ENCODE results near the gene DISC1.

Gene DISC1

DNA sequence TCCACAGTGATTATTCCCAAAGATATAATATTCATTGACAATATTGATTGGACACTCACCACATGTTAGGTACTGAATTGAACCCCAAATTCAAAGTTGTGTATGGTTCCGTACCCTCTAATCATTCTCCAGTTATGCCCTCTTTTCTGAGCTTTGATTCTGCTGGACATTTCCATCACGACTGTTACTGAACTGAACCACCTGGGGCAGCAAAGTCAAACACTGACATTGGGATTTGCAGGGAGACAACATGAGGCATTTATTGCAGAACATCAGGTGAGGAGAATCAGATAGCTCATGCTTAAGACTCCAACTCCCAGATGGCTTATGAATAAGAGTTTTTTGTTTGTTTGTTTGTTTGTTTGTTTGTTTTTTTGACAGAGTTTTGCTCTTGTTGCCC lies 420.9 kb downstream of the DISC1 start:
- no peak for TF ChIP-seq ZBTB7A (IDR thresholded peaks at IDR 0.05; ENCODE audit: low read depth)
- no peak for TF ChIP-seq EGR1 (IDR thresholded peaks at IDR 0.05)
- TF ChIP-seq RAD21 (IDR thresholded peaks at IDR 0.05; ENCODE audit: low read depth), result no peak; the same call in 1 of the 2 replicates

DNA sequence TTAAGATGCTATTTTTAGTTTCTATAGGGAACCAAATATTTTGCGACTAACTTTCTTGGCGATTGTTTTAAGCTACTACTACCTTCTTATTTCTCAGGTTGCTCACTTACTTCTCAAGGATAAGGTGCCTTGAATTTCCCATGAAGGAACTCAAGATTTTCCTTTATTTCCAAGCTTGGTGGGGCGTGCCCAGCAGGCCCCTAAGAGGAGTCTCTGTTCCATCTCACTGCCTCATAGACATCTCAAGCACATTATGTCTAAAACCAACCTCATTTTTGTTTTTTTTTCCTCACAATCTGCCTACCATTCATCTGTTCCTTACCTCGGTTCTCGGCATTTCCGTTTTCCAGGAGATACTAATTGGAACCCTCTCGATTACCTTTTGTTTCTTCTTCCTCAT lies 421.9 kb downstream of the DISC1 start:
- no peak for TF ChIP-seq EGR1 (IDR thresholded peaks at IDR 0.05)
- TF ChIP-seq TAF1 (IDR thresholded peaks at IDR 0.05; ENCODE audit: low read depth), result no peak
- no peak for TF ChIP-seq NFIC (IDR thresholded peaks at IDR 0.05)
- TF ChIP-seq RAD21 (IDR thresholded peaks at IDR 0.05; ENCODE audit: low read depth), result no peak
- TF ChIP-seq CEBPB (IDR thresholded peaks at IDR 0.05), result no peak
- TF ChIP-seq TCF12 (IDR thresholded peaks at IDR 0.05; ENCODE audit: low read depth), result no peak
- no peak for TF ChIP-seq ZBTB7A (IDR thresholded peaks at IDR 0.05; ENCODE audit: low read depth)
- no peak for TF ChIP-seq CREB1 (IDR thresholded peaks at IDR 0.05; ENCODE audit: low read depth)
- TF ChIP-seq, protein P1, sequence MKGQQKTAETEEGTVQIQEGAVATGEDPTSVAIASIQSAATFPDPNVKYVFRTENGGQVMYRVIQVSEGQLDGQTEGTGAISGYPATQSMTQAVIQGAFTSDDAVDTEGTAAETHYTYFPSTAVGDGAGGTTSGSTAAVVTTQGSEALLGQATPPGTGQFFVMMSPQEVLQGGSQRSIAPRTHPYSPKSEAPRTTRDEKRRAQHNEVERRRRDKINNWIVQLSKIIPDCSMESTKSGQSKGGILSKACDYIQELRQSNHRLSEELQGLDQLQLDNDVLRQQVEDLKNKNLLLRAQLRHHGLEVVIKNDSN (IDR thresholded peaks at IDR 0.05), result no peak
- TF ChIP-seq, protein P2, sequence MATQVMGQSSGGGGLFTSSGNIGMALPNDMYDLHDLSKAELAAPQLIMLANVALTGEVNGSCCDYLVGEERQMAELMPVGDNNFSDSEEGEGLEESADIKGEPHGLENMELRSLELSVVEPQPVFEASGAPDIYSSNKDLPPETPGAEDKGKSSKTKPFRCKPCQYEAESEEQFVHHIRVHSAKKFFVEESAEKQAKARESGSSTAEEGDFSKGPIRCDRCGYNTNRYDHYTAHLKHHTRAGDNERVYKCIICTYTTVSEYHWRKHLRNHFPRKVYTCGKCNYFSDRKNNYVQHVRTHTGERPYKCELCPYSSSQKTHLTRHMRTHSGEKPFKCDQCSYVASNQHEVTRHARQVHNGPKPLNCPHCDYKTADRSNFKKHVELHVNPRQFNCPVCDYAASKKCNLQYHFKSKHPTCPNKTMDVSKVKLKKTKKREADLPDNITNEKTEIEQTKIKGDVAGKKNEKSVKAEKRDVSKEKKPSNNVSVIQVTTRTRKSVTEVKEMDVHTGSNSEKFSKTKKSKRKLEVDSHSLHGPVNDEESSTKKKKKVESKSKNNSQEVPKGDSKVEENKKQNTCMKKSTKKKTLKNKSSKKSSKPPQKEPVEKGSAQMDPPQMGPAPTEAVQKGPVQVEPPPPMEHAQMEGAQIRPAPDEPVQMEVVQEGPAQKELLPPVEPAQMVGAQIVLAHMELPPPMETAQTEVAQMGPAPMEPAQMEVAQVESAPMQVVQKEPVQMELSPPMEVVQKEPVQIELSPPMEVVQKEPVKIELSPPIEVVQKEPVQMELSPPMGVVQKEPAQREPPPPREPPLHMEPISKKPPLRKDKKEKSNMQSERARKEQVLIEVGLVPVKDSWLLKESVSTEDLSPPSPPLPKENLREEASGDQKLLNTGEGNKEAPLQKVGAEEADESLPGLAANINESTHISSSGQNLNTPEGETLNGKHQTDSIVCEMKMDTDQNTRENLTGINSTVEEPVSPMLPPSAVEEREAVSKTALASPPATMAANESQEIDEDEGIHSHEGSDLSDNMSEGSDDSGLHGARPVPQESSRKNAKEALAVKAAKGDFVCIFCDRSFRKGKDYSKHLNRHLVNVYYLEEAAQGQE (IDR thresholded peaks at IDR 0.05; ENCODE audit: low read depth), result no peak
- TF ChIP-seq TEAD4 (IDR thresholded peaks at IDR 0.05), result no peak
- TF ChIP-seq YY1 (IDR thresholded peaks at IDR 0.05; ENCODE audit: low read depth), result no peak
- TF ChIP-seq, protein P3, sequence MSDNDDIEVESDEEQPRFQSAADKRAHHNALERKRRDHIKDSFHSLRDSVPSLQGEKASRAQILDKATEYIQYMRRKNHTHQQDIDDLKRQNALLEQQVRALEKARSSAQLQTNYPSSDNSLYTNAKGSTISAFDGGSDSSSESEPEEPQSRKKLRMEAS (IDR thresholded peaks at IDR 0.05), result no peak
- no peak for TF ChIP-seq EP300 (IDR thresholded peaks at IDR 0.05; ENCODE audit: borderline replicate concordance)
- no peak for TF ChIP-seq FOXM1 (IDR thresholded peaks at IDR 0.05; ENCODE audit: borderline replicate concordance, low read depth)

DNA sequence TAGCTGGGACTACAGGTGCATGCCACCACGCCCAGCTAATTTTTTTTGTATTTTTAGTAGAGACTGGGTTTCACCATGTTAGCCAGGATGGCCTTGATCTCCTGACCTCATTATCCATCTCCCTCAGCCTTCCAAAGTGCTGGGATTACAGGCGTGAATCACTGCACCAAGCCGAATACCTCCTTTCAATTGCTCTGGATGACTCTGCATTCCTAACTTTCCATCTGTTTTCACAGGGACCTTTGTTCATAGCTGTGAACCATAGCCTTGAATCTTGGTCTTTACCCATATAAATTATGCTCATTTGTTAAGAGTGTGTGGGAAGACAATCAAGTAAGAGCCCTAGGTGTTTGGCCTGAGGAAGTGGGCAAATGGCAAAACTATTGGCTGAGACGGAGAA lies 422.7 kb downstream of the DISC1 start:
- TF ChIP-seq YY1 (IDR thresholded peaks at IDR 0.05; ENCODE audit: low read depth), result no peak
- TF ChIP-seq, protein P2 (IDR thresholded peaks at IDR 0.05; ENCODE audit: low read depth), result no peak

DNA sequence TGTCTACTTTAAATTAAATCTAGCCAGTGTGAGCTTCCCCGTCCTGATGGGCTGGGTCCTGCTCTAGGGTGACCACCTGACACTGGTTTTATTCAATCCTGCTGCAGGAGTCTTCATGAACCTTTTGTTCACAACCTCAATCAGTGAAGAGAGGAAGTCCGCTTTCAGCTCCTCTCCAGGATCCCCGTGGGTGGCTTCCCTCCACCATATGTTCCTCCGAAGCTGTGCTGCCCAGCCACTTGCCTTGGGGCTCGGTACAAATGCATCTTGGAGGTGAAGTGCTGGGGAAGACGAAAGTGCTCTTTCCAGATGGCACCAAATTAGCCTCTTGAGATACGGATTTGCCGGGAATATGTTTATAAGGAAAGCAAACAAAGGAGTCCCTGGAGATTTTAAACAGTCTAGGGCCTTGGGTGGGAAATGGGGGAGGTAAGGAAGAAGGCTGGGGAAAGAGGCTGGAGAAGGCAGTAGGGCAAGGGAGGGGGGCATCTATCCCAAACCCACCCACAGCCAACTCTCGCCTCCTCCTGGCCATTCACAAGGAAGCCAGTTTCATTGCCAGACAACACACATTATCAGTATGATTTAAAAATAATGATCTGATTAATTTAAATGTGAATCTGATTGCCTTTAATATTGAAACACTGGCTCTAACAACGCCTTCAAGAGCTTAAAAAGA lies 430.8 kb downstream of the DISC1 start:
- no peak for TF ChIP-seq TCF12 (IDR thresholded peaks at IDR 0.05; ENCODE audit: low read depth)

DNA sequence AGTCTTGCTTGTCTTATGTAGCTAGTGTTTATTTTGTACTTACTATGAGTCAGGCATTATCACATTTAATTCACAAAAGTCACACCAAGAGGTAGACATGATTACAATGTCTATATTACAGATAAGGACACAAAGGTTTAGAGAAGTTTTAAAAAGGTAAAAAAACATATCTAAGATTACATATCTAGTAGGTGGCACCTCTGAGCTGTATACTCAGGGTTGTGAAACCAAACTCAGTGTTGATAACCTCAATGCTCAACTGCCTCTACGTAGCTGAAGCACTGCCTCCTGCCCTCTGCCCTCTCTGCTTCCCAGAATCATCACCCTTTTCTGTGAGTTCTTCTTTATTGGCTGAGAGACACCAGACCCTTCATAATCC lies 431.3 kb downstream of the DISC1 start:
- TF ChIP-seq CREB1 (IDR thresholded peaks at IDR 0.05; ENCODE audit: low read depth) (no peak), TCF12 (IDR thresholded peaks at IDR 0.05; ENCODE audit: low read depth) (no peak), TEAD4 (IDR thresholded peaks at IDR 0.05) (no peak), CEBPB (IDR thresholded peaks at IDR 0.05) (no peak), EGR1 (IDR thresholded peaks at IDR 0.05) (no peak), YY1 (IDR thresholded peaks at IDR 0.05; ENCODE audit: low read depth) (no peak), EP300 (IDR thresholded peaks at IDR 0.05; ENCODE audit: borderline replicate concordance) (no peak), RAD21 (IDR thresholded peaks at IDR 0.05; ENCODE audit: low read depth) (no peak), ZBTB7A (IDR thresholded peaks at IDR 0.05; ENCODE audit: low read depth) (no peak), TAF1 (IDR thresholded peaks at IDR 0.05; ENCODE audit: low read depth) (no peak)

DNA sequence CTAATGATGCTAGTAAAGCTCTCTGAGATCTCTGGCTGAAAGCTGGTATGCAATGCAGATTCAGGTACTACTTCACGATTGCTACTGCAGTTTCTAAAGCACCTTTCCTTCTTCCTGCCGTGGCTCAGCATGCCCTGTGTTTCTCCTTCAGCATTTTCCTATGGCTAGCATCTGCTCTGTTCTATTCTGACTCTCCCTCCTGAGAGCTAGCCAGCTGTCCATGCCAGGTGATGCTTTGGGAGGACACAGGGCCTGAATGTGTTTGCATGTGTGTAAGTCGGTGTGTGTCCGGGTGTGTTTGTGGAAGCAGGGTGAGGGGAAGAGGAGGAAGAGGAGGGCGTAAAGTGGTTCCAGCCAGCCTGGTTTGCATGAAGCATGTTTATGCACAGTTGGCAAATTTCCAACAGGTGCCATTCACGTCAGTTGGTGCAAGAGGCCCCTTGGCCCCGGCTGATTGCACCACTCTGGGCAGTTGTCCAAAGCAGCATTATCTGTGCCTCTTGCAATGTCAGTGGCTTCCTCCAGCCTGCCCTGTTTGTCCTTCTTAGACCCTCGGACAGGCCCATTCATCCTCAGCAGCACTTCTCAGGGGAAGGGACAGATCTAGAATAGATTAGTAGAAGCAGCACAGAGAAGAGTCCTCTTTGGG lies 433.3 kb downstream of the DISC1 start:
- TF ChIP-seq EP300 (IDR thresholded peaks at IDR 0.05; ENCODE audit: borderline replicate concordance) (no peak), TAF1 (IDR thresholded peaks at IDR 0.05; ENCODE audit: low read depth) (no peak), NFIC (IDR thresholded peaks at IDR 0.05) (no peak), CREB1 (IDR thresholded peaks at IDR 0.05; ENCODE audit: low read depth) (no peak), YY1 (IDR thresholded peaks at IDR 0.05; ENCODE audit: low read depth) (no peak), RAD21 (IDR thresholded peaks at IDR 0.05; ENCODE audit: low read depth) (no peak), TEAD4 (IDR thresholded peaks at IDR 0.05) (no peak), TCF12 (IDR thresholded peaks at IDR 0.05; ENCODE audit: low read depth) (no peak), EGR1 (IDR thresholded peaks at IDR 0.05) (no peak), CEBPB (IDR thresholded peaks at IDR 0.05) (no peak)
- TF ChIP-seq, protein P2 (IDR thresholded peaks at IDR 0.05; ENCODE audit: low read depth), result no peak
- TF ChIP-seq, protein P3 (IDR thresholded peaks at IDR 0.05), result no peak
- TF ChIP-seq, protein P1 (IDR thresholded peaks at IDR 0.05), result no peak

Measured in Ishikawa (cell line).